H54 (cell line): ENCODE results near the gene PIGS.
"Not testable (repeated sequence)": the region's sequence is repeated elsewhere in the genome, so short reads cannot be mapped to it uniquely, and the experiment has no call there.

ENCODE experiments used
- DNase-seq: peaks from one replicate; pipeline ENCODE4 v3.0.0; 2011; ENCODE audit warnings: low spot score, mixed read lengths; ENCODE audit not compliant: insufficient read length
- FAIRE-seq: peaks from 3 replicates; lab custom pipeline; 2011; peaks lifted over from hg19 to GRCh38; lab: Jason Lieb, UNC
- POLR2A ChIP-seq: IDR thresholded peaks from 2 replicates; pipeline ENCODE4 v1.6.1; 2011; ENCODE audit warnings: low read depth, mild to moderate bottlenecking, low read length

PIGS gene

GRCh38 chr17:28571361-28572122 lies at the start of gene PIGS:
Gene PIGS (minus strand): TSS chr17:28571524. CDS start chr17:28571496, 28 bp downstream.
- DNase-seq (peak; percentile 99), FAIRE-seq (no peak)
- peak; percentile 92 for TF ChIP-seq POLR2A

GRCh38 chr17:28620010-28620409 lies 48.7 kb upstream of the PIGS start:
- no peak for DNase-seq
- TF ChIP-seq POLR2A = no peak
- no peak for FAIRE-seq

DNA sequence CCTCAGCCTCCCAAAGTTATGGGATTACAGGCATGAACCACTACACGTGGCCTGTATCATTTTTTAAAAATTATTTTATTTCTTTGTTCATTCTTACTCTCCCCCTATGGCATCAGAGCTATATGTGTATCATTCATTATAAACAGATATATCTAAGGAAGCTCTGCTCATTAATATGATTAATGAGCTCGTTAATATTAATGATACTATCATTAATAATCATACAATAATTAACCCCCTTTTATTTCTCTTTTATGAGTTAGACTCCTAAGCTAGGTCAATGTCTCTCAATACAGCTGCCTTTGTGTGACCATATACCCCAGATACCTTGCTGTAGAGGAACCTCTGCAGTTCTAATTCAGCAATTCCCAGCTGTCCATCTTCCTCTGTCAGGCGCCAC lies 47.1 kb upstream of the PIGS start:
- no peak for TF ChIP-seq POLR2A
- DNase-seq (no peak), FAIRE-seq (no peak)

GRCh38 chr17:28616281-28616680 lies 45.0 kb upstream of the PIGS start:
- FAIRE-seq = no peak
- DNase-seq = no peak
- TF ChIP-seq POLR2A = no peak

GRCh38 chr17:28615260-28615940 lies 44.1 kb upstream of the PIGS start:
- TF ChIP-seq POLR2A = no peak
- DNase-seq (no peak), FAIRE-seq (no peak)

GRCh38 chr17:28613931-28614381 lies 42.6 kb upstream of the PIGS start, which contains the start of gene RSKR:
Gene RSKR (minus strand): TSS chr17:28614185. CDS start chr17:28614161, 24 bp downstream.
- DNase-seq (no peak), FAIRE-seq (no peak)
- no peak for TF ChIP-seq POLR2A

- FAIRE-seq (no peak), DNase-seq (no peak)
- TF ChIP-seq POLR2A = no peak
Measured at GRCh38 chr17:28612936-28613872, 41.9 kb upstream of the PIGS start.

DNA sequence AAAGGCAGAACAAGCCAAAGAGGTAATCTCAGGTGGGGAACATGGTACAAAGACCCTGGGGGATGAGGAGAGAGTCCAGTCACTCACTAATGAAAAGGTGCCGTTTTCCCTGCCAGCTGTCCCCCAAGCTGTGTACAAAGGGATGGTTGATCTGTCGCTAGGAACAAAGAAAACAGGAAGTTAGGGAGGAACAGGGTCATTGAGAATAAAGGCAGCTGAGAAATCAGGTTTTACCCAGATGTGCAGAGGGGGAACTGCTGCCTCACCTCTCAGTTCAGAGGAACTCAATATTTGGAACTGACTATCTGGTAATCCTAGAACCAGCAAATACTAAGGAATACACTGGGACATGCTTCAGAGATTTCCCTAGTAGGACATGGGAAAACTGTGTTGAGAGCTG lies 41.2 kb upstream of the PIGS start:
- FAIRE-seq = no peak
- TF ChIP-seq POLR2A = no peak
- DNase-seq = no peak

DNA sequence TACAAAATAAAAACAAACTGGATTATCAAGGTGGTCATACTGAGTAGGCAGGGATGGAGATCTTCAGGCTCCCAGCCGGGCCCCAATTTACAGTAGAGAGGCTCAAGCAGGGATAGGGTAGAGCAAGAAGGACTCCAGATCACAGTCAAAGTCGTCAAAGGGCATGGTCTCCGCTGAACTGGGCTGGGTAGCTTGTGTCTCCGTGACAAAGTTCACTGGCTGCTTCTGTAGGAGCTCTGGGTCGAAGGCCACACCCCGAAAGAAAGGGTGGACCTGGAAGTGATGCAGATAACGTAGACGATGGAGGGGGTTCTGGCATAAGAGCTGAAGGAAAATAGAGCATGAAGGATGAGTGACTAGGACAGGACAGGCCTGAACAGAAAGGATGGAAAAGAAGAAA lies 39.1 kb upstream of the PIGS start:
- FAIRE-seq = no peak
- no peak for DNase-seq
- no peak for TF ChIP-seq POLR2A

GRCh38 chr17:28604031-28604430 lies 32.7 kb upstream of the PIGS start:
- DNase-seq, FAIRE-seq: not testable (repeated sequence)

DNA sequence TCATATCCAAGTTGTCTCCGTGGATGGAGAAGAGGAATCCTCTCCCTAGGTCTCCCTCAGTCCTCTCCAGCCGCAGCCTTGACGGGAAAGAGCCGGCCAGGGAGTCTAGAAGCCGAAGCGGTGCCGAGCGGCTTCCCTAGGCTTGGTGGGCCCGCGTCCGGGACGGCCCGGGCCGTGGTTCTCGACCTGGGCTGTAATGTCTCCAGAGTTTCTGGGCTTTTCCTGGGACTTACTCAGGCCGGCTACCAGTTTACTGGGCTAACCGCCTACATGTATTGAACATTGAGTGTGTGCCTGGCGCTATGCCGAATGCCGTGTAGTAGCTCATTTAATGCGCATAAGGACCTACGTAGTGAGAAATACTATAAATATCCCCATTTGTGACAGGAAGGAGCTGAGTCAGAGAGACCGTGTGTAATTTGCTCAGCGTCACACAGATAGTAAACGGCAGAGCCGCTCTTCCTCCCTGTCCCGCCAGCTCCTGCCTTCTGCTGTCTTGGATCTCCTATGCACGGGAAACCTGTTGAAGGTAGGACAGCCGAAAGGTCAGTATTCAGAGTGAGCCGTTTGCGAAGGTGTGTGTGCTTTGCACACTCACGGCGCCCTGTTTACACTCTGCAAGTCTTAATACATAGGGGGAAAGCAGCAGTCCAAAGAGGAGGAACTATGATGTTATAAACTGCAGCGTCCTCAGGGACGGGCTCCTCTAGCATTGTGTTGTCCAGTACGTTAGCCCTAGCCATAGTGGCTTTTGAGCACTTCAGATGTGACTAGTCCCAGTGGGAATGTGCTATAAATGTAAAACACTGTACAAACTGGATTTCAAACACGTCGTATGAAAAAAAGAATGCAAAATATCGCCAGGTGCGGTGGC lies 28.2 kb upstream of the PIGS start:
- peak; percentile 82 for DNase-seq
- no peak for FAIRE-seq
- TF ChIP-seq POLR2A = no peak

DNA sequence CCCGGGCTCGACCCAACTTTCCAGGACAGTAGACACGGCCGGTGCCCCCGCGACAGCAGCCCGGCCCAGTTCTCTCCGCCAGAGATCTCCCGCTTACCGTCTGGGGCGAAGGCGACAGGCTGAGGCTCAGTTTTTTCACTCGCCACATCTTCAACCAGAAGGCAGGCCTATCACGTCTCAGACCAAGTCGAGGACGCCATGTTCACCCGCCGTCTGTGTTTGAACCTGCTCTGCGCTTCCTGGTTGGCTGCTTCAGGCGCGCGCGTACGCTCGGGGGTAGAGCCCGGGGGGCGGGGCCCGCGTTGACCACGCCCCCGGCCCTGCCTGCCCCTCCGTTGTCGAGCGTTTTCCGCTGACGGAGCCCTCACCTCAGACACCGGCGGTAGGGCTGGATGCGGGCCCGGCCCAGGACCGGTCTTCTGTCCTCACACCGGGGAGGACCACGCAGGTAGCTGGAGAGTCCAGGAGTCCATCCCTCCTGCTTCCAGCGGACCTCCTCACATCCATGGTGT lies 27.5 kb upstream of the PIGS start, which contains the start of gene SPAG5:
SPAG5 (minus strand) TSS at position 227 of the 512 bp plus-strand sequence; CDS start at position 148, 79 bp downstream.
- TF ChIP-seq POLR2A = peak; percentile 93
- peak; percentile 99 for DNase-seq
- no peak for FAIRE-seq
